ENCODE data around the gene TROAP. TPM values are rescaled to one million over a fixed set of nuclear protein-coding genes. Genes with fewer than 3 reads are reported as not detected.
"Not testable (repeated sequence)": the region's sequence is repeated elsewhere in the genome, so short reads cannot be mapped to it uniquely, and the experiment has no call there.

Gene TROAP
- polyA plus RNA-seq, 5 donors: 21.1 to 49.1 (median 31.3) TPM

- no peak for DNase-seq
Observed at GRCh38 chr12:49328816-49329215, 5.8 kb downstream of the TROAP start.

DNA sequence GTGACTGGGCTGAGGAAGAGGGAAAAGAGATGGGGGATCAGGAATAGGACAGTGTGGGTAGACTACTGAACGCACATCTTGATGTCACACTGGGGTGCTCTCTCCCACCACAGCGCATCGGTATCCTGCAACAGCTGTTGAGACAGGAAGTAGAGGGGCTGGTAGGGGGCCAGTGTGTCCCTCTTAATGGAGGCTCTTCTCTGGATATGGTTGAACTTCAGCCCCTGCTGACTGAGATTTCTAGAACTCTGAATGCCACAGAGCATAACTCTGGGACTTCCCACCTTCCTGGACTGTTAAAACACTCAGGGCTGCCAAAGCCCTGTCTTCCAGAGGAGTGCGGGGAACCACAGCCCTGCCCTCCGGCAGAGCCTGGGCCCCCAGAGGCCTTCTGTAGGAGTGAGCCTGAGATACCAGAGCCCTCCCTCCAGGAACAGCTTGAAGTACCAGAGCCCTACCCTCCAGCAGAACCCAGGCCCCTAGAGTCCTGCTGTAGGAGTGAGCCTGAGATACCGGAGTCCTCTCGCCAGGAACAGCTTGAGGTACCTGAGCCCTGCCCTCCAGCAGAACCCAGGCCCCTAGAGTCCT is 7.1 kb downstream of the TROAP start:
- DNase-seq: no peak

GRCh38 chr12:49330631-49331379 is 7.8 kb downstream of the TROAP start:
- no peak for DNase-seq

DNA sequence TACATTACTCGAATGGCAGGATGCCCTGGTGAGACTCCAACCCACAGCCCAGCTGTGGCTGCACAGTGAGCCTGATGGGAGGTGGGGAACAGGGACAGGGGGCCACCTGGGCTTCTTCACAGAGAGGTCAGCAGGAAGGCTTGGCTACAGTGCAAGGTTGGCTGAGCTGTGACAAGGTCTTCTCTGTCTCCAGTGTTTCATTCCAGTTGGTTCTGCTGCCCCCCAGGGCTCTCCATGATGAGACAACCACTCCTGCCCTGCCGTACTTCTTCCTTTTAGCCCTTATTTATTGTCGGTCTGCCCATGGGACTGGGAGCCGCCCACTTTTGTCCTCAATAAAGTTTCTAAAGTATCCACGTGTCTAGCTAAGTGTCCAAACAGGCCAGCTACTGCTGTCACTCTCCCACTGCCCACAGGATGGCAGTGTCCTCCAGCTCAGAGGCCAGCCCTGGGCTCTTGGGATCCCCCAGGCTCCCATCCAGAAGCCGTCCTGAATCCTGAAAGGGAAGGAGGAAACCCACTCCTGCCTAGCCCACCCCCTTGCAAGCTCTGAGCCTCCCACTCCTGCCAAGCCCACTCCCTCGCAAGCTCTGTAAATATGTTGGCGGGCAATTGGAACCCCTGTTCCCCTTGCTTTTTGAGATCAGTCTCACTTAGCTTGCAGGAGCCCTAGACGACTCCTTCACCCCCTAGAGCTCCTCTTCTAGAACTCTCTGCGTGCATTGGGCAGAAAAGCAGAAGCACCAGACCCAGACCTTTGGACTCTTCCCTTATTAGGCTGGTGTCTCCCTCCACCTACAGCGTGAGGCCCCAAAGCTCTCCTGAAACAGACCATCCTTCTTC is 8.5 kb downstream of the TROAP start:
- peak in 1 of 2 donors; percentile 59 for DNase-seq

DNA sequence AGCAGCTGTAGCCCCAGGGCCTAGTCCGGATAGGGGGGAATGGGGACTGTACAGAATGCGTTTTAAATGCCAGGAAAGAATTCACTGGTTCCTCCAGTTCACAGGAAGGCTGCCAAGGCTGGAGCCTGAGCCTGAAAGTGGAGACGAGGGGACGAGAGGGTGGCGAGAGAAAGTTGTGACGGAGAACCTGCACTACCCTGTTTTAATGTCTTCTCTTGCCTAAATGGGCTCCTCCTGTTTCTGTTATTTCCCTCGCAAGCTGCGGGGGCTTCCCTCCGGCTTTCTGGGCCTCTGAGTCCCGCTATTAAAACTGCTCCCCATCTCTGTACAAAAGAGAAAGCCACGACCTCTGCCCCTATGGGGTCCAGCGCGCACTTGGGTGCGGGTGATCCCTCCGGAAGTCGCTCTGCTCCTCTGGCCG is 9.4 kb downstream of the TROAP start:
- no peak for DNase-seq

DNA sequence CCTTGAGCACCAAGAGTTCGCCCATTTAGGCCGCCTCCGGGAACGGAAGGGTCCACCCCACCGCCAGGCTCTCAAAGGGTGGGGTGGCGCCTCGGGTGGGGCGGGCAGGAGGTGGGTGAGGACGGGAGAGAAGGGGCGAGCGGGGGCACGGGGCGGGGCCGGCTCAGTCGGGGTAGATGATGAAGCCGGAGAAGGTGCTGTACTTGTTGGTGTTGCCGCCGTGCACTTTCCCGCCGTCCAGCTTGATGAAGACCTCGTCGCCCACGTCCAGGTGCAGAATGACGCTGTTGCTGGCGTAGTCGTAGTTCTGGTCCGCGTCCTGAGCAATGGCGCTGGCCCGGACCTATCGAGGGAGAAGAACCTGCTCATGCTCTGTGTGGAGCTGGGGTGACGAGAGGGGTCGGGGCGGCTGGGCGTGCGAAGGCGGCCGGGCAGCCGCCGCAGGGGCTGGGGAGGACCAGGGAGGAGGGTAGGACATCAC is 9.9 kb downstream of the TROAP start:
- DNase-seq: no peak

GRCh38 chr12:49333778-49334177 is 10.7 kb downstream of the TROAP start:
- DNase-seq: not testable (repeated sequence)

DNA sequence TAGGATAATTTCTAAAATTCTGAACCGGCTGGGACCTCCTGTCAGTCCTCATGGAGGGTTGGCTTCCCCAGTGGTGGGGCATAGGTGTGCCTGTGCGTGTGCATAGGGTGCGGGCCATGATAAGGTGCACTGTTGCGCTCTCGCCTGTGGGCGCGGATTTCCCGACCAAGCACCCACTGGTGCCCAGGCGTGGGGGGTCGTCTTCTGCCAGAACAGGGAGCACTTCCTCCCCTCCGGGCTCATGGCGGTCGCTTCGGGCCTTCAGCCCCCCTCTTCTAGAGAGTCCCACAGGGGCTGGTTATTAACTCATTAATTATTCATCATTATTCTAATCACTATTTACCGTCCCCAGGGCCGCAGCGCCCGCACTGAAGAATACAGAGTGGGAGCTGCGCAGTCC is 11.2 kb downstream of the TROAP start:
- DNase-seq: no peak

- DNase-seq: no peak
Observed at GRCh38 chr12:49334681-49335080, 11.6 kb downstream of the TROAP start.

DNA sequence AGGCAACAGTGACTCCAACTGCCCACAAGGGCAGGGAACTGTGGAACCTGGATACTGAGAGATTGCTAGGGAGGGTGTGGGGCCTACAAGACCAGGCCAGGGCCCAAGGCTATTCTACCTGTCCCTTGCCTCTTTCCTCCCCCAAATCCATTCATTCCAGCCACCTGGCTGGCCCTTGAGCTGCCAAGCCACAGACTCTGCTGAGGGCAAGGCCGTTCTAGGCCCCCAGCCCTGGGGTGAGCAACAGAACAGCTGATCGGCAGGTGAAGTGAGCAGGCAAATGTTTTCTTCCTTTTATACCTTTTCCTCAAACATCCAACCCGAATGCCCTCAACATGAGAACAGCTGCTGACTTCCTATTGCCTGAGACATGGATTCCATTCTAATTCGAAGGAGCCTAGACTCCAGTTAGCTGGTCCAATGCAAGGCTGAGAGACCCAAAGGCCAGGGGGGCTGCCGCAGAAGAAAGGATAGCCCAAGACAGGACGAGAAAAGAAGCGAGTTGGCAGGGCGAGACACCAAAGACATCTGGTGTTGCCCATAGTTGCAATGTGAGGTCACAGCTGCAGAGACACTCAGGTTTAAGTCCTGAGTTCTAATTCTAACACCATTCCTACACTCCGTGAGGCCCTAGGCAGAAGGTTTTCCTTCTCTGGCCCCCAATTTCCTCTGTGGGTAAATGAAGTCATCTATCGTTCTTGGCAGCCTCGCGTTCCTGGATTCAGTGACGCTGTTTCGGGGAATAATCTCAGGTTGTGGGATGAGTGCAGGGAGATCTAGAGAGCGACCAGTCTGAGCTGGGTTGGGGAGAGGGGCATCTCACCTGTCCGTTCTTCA is 12.3 kb downstream of the TROAP start:
- no peak for DNase-seq

GRCh38 chr12:49335955-49336644 is 13.0 kb downstream of the TROAP start:
- no peak for DNase-seq

DNA sequence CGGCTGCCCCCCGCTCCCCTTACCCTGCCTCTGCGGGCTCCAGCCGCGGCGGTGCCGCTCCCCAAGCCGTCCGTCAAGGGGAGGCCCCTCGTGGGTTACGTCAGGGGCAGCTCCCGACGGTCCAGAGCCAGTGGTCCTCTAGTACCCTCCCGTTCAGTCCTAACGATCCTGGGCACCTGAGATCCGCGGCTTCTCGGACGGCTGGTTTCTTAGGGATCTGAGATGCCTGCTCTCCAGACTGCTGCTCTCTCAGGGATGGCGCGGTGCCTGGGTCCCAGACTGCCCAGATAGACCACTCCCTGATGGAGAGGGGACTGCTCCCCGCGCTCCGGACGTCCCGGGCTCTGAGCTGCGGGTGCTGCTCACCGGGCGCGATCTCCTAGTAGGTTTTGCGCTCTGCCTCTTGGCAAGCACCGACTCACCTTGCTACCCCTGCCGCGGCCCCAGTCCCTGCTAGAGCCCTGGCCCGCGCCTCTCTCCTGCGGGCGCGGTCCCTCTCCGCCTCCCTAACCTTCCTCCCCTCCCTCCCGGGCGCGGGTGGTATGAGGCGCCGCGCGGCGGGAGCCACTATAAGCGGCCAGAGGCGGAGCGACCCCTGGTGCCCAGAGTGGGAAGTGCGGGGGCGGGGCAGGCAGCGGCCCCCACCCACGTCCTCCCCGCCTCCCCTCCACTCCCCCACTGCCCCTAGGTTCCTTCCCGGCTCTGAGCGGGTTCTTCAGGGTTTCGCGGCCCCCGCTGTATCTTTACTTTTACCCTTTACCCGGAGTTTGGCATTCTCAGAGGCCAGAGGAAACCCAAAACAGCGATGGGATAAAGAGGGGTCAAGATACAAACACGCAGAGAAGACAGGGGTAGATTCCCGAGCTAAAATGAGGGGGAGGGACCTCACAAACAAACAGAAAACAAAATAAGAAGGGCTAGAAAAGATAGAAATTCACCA is 13.9 kb downstream of the TROAP start, which contains the start of gene C1QL4:
Gene C1QL4, minus strand, starts transcription at position 544 of the 940 bp plus-strand sequence. CDS start 711 bp downstream, outside the sequence.
- peak; percentile 67 to 73 for DNase-seq

GRCh38 chr12:49338830-49339463 is 15.9 kb downstream of the TROAP start:
- DNase-seq: no peak

DNA sequence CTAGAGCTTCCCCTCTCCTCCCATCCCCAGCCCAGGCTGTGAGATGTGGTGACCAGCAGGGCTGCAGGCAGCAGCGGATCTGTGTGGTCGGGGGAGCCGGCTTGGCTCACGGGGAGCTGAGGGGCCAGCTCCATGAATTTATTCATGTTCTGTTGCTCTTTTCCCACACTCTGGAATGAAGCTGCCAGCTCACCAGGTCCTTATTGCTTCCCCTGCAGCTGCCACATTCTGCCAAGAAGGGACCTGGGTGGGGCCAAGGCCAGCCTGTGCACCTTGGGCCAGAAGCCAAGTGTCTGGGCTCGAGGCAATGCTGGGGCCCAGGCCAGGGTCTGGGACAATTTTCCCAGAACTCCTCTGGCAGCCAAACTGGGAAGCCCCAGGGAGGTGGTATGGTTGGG is 16.4 kb downstream of the TROAP start:
- no peak for DNase-seq

- no peak for DNase-seq
Observed at GRCh38 chr12:49340095-49340870, 17.2 kb downstream of the TROAP start.

- no peak for DNase-seq
Observed at GRCh38 chr12:49340971-49341776, 18.1 kb downstream of the TROAP start.

DNA sequence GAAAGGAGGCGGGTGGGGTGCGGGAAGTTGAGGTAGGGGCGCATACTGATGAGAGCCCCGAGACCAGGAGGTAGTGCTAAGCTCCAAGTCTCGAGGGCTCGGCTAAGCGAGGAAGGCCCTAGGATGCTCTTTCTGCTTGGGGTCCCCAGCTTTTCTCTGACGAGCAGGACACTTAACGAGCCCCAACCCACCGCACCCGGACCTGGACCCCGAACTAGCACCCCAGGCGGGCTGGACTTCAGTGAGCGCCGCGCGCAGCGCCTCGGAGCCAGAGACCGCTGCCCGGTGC is 18.7 kb downstream of the TROAP start:
- no peak for DNase-seq

All from right lung (tissue), 5 donors.